H1 (cell line): ENCODE measurements around the gene GPRC5D. TPM values are rescaled to one million over a fixed set of nuclear protein-coding genes. Genes with fewer than 3 reads are reported as not detected.

ENCODE experiments used
- CTCF ChIA-PET: fragments of 300-600 bp; sonication (Branson Sonifier 250); formaldehyde crosslinking; loops from one replicate; lab custom pipeline; 2021; ENCODE audit not compliant: partially characterized antibody; lab: Charles Lee
- POLR2A ChIA-PET: fragments of 300-600 bp; sonication (Branson Sonifier 250); formaldehyde crosslinking; loops from one replicate; lab custom pipeline; 2021; ENCODE audit warnings: inconsistent platforms; ENCODE audit not compliant: partially characterized antibody; lab: Charles Lee
- DNase-seq, 2 experiments: peaks; one replicate each; pipeline versions ENCODE4 v3.0.0 to v3.0.0-alpha.2; 2010 to 2022; ENCODE audit warnings: low spot score in 2 of 2, low read depth in 1 of 2, mixed read lengths in 1 of 2
- FAIRE-seq: peaks from 2 replicates; lab custom pipeline; 2011; peaks lifted over from hg19 to GRCh38; lab: Jason Lieb, UNC
- H2AFZ ChIP-seq: 2 replicates; pipeline ENCODE4 v1.8.1; 2012; ENCODE audit warnings: low read length, inconsistent platforms
- H2AK5ac ChIP-seq: 2 replicates; pipeline ENCODE4 v1.6.1; 2013; ENCODE audit warnings: low read depth, low read length
- H2BK120ac ChIP-seq: replicated peaks from 2 replicates; pipeline ENCODE3; 2013; ENCODE audit warnings: low read depth, low read length, inconsistent platforms
- H2BK12ac ChIP-seq: 2 replicates; pipeline ENCODE4 v1.6.1; 2013; ENCODE audit warnings: low read depth, low read length
- H2BK15ac ChIP-seq: 2 replicates; pipeline ENCODE4 v1.6.1; 2013; ENCODE audit warnings: low read length
- H2BK20ac ChIP-seq: 2 replicates; pipeline ENCODE4 v1.6.1; 2013; ENCODE audit warnings: low read length
- H2BK5ac ChIP-seq: 2 replicates; pipeline ENCODE4 v1.6.1; 2013; ENCODE audit warnings: low read depth, low read length
- H3K14ac ChIP-seq: 2 replicates; pipeline ENCODE4 v1.6.1; 2013; ENCODE audit warnings: inconsistent platforms; ENCODE audit not compliant: insufficient read length
- H3K18ac ChIP-seq: 2 replicates; pipeline ENCODE4 v1.6.1; 2013; ENCODE audit warnings: low read length; ENCODE audit errors: extremely low read depth
- H3K23ac ChIP-seq: 2 replicates; pipeline ENCODE4 v1.6.1; 2013; ENCODE audit warnings: inconsistent platforms; ENCODE audit not compliant: insufficient read length
- H3K23me2 ChIP-seq: 2 replicates; pipeline ENCODE4 v1.6.1; 2013; ENCODE audit warnings: low read depth, low read length
- H3K27ac ChIP-seq: 2 replicates; pipeline ENCODE4 v1.6.1; 2011; ENCODE audit warnings: low read depth, low read length, inconsistent platforms
- H3K27me3 ChIP-seq, 4 experiments: replicated peaks in 1 of 4; 1 replicate in 1 of 4; 2 replicates in 3 of 4; pipeline versions ENCODE4 v1.6.1 to v1.8.1; 2011 to 2013; ENCODE audit warnings: low read length in 3 of 4, mild to moderate bottlenecking in 3 of 4, inconsistent platforms in 2 of 4, mixed read lengths in 2 of 4, moderate library complexity in 1 of 4; ENCODE audit not compliant: control insufficient read depth in 3 of 4, insufficient read depth in 3 of 4; ENCODE audit errors: extremely low read depth in 1 of 4
- H3K36me3 ChIP-seq, 4 experiments: 2 replicates each; pipeline versions ENCODE4 v1.6.1 to v1.8.1; 2011 to 2013; ENCODE audit warnings: mild to moderate bottlenecking in 4 of 4, low read length in 3 of 4, moderate library complexity in 2 of 4, control low read depth in 1 of 4, inconsistent platforms in 1 of 4; ENCODE audit not compliant: insufficient read depth in 4 of 4, control insufficient read depth in 2 of 4
- H3K4ac ChIP-seq: replicated peaks from 2 replicates; pipeline ENCODE3; 2013; ENCODE audit warnings: low read length, low read depth, mixed read lengths, inconsistent platforms; ENCODE audit not compliant: insufficient read length
- H3K4me1 ChIP-seq, 4 experiments: replicated peaks in 1 of 4; 1 replicate in 1 of 4; 2 replicates in 3 of 4; pipeline versions ENCODE4 v1.6.1 to v1.8.1; 2011 to 2013; ENCODE audit warnings: low read length in 3 of 4, inconsistent platforms in 2 of 4, mixed read lengths in 1 of 4; ENCODE audit not compliant: insufficient read depth in 4 of 4, control insufficient read depth in 3 of 4
- H3K4me2 ChIP-seq, 2 experiments: 2 replicates each; pipeline versions ENCODE4 v1.6.1 to v1.8.1; 2011 to 2013; ENCODE audit warnings: low read depth in 2 of 2, low read length in 2 of 2, control low read depth in 1 of 2, inconsistent platforms in 1 of 2, mild to moderate bottlenecking in 1 of 2; ENCODE audit not compliant: insufficient read depth in 1 of 2
- H3K4me3 ChIP-seq, 4 experiments: fragments of 200-600, 300-600 bp in 1 of 4; sonication (generic), shearing (Covaris generic), sonication (Bioruptor Twin) in 1 of 4; 2 replicates each; pipeline versions ENCODE4 v1.5.1 to v1.8.1; 2011 to 2016; ENCODE audit warnings: low read length in 4 of 4, low read depth in 3 of 4, control low read depth in 2 of 4, inconsistent platforms in 2 of 4, mild to moderate bottlenecking in 2 of 4, mixed read lengths in 1 of 4, moderate library complexity in 1 of 4; ENCODE audit not compliant: insufficient read depth in 2 of 4; ENCODE audit errors: extremely low read depth in 1 of 4
- H3K56ac ChIP-seq: replicated peaks from 2 replicates; pipeline ENCODE3; 2013; ENCODE audit warnings: low read depth, mild to moderate bottlenecking, mixed read lengths, low read length, inconsistent platforms; ENCODE audit not compliant: insufficient read length
- H3K79me1 ChIP-seq: 2 replicates; pipeline ENCODE4 v1.6.1; 2013; ENCODE audit warnings: low read depth, low read length, control low read depth
- H3K79me2 ChIP-seq, 2 experiments: 2 replicates each; pipeline versions ENCODE4 v1.6.1 to v1.8.1; 2012 to 2013; ENCODE audit warnings: low read length in 2 of 2, mild to moderate bottlenecking in 2 of 2, inconsistent platforms in 1 of 2; ENCODE audit not compliant: insufficient read depth in 2 of 2, control insufficient read depth in 1 of 2
- H3K9ac ChIP-seq, 4 experiments: replicated peaks in 1 of 4; 1 replicate in 1 of 4; 2 replicates in 3 of 4; pipeline versions ENCODE4 v1.6.1 to v1.8.1; 2011 to 2013; ENCODE audit warnings: low read depth in 3 of 4, low read length in 3 of 4, control low read depth in 2 of 4, mild to moderate bottlenecking in 2 of 4, moderate library complexity in 2 of 4, inconsistent platforms in 1 of 4; ENCODE audit errors: extremely low read depth in 1 of 4
- H3K9me3 ChIP-seq, 2 experiments: 2 replicates each; pipeline versions ENCODE4 v1.6.1 to v1.8.1; 2012 to 2013; ENCODE audit warnings: mild to moderate bottlenecking in 2 of 2, moderate library complexity in 2 of 2, control low read depth in 1 of 2, inconsistent platforms in 1 of 2, low read depth in 1 of 2, low read length in 1 of 2, mixed read lengths in 1 of 2; ENCODE audit not compliant: insufficient read depth in 2 of 2
- H4K20me1 ChIP-seq, 2 experiments: replicated peaks in 1 of 2; 2 replicates each; pipeline versions ENCODE3 to v1.8.1; 2011 to 2013; ENCODE audit warnings: inconsistent platforms in 2 of 2, low read length in 2 of 2, mild to moderate bottlenecking in 1 of 2; ENCODE audit not compliant: insufficient read depth in 2 of 2, control insufficient read depth in 1 of 2
- H4K5ac ChIP-seq: 2 replicates; pipeline ENCODE4 v1.6.1; 2013; ENCODE audit warnings: low read length, low read depth, mixed read lengths, inconsistent platforms; ENCODE audit not compliant: insufficient read length
- H4K8ac ChIP-seq: 2 replicates; pipeline ENCODE4 v1.8.0; 2013; ENCODE audit warnings: mild to moderate bottlenecking, moderate library complexity, low read length, inconsistent platforms; ENCODE audit not compliant: insufficient read depth; ENCODE audit errors: extremely low read depth
- H4K91ac ChIP-seq: replicated peaks from 2 replicates; pipeline ENCODE3; 2013; ENCODE audit warnings: low read length, mixed read lengths, inconsistent platforms; ENCODE audit not compliant: insufficient read length
- CREB1 ChIP-seq: IDR thresholded peaks from 2 replicates; pipeline ENCODE4 v1.6.1; 2012; ENCODE audit warnings: inconsistent platforms
- HDAC6 ChIP-seq: IDR thresholded peaks from one replicate; pipeline ENCODE4 v1.7.1; 2012; ENCODE audit warnings: low read depth, mild to moderate bottlenecking, inconsistent platforms, low read length, moderate library complexity
- KDM5A ChIP-seq: fragments of 200-600 bp; IDR thresholded peaks from 2 replicates; pipeline ENCODE4 v1.7.1; 2012; ENCODE audit warnings: mild to moderate bottlenecking, low read length, inconsistent platforms, mixed read lengths
- MAFK ChIP-seq: IDR thresholded peaks from 2 replicates; pipeline ENCODE4 v1.6.1; 2012; ENCODE audit warnings: low read depth, mild to moderate bottlenecking, improper control_type of control experiment, low read length
- RFX5 ChIP-seq: IDR thresholded peaks from 2 replicates; pipeline ENCODE4 v1.6.1; 2011; ENCODE audit warnings: low read depth, low read length, improper control_type of control experiment, borderline replicate concordance
- RXRA ChIP-seq: IDR thresholded peaks from 2 replicates; pipeline ENCODE4 v1.6.1; 2011; ENCODE audit warnings: low read depth, mild to moderate bottlenecking, low read length, moderate library complexity; ENCODE audit not compliant: insufficient read depth
- SIRT6 ChIP-seq: IDR thresholded peaks from one replicate; pipeline ENCODE4 v1.7.1; 2012; ENCODE audit warnings: low read length, inconsistent platforms
- SP2 ChIP-seq: IDR thresholded peaks from 2 replicates; pipeline ENCODE4 v1.6.1; 2012; ENCODE audit warnings: mild to moderate bottlenecking, low read length, inconsistent platforms
- SRF ChIP-seq: IDR thresholded peaks from 2 replicates; pipeline ENCODE4 v1.6.1; 2011; ENCODE audit warnings: mild to moderate bottlenecking, low read depth, low read length, moderate library complexity
- TBP ChIP-seq: IDR thresholded peaks from 2 replicates; pipeline ENCODE4 v1.6.1; 2011; ENCODE audit warnings: low read depth, low read length, improper control_type of control experiment
- WGBS, 2 experiments: shearing (Covaris generic) in 1 of 2; methylation state at CpG; one replicate each; pipeline versions ENCODE4 v1.1.6 to v1.1.7; 2013 to 2015; ENCODE audit warnings: low lambda C conversion rate in 2 of 2, mixed read lengths in 2 of 2, inconsistent platforms in 1 of 2, low coverage in 1 of 2, missing lambda C conversion rate in 1 of 2; ENCODE audit not compliant: insufficient replicate concordance in 2 of 2, insufficient coverage in 1 of 2, insufficient read length in 1 of 2; ENCODE audit errors: extremely low coverage in 1 of 2, missing lambda C conversion rate in 1 of 2; 5-methylcytosine and 5-hydroxymethylcytosine counted together
- polyA plus RNA-seq, 7 experiments: library from polyadenylated mRNA; depleted of rRNA in 3 of 7; stranded (reverse) in 5 of 7; unstranded in 2 of 7; fragments of >200 nt in 5 of 7; fragments of 200-250 nt in 2 of 7; gene quantifications; 1 replicate in 5 of 7; 2 replicates in 1 of 7; 4 replicates in 1 of 7; pipeline versions ENCODE4 v1.2.1 to v1.2.3, GENCODE V29; 2011 to 2013; ENCODE audit warnings: missing spikeins in 2 of 7, mixed read lengths in 2 of 7
- total RNA-seq: library from RNA; stranded (reverse); fragmentation: NEBNext Ultra II Directional; extraction: Animal tissue kit (Norgen Biotek cat#: 25700); gene quantifications from 2 replicates; pipeline ENCODE4 v1.2.1, GENCODE V29; 2021
- TF ChIP-seq, protein P1 (sequence below): IDR thresholded peaks from 2 replicates; pipeline ENCODE4 v1.6.1; 2012; ENCODE audit warnings: inconsistent platforms
- TF ChIP-seq, protein P2 (sequence below): IDR thresholded peaks from 2 replicates; pipeline ENCODE4 v1.6.1; 2012; ENCODE audit warnings: low read length, inconsistent platforms

Gene GPRC5D
- total and polyA plus RNA-seq, 2 of the 8 experiments (the other 6 are each of a cell fraction or from before 2014, with no cell fraction given) = 0.45 TPM; not detected in 1

DNA sequence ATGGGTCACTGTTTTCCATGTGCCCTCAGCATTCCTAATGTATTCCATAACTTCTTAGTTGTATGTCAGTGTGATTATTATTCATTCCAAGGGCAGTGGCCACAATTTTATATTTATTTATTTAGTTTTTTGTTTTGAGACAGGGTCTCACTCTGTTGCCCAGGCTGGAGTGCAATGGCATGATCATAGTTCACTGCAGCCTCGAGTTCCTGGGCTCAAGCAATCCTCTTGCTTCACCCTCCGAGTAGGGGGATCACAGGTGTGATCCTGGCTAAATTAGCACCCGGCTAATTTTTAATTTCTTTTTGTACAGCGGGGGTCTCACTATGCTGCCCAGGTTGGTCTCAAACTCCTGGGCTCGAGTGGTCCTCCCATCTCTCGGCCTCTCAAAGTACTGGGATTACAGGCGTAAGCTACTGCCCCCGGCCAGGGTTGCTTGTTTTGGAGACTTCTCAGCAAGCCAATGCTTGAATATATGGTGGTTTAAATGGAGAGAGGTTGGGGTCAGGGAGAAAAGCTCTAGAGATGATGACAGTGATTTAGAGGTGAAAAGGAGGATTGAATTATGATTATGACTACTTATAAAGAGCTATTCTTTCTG lies 53.0 kb downstream of the GPRC5D start:
- H4K5ac ChIP-seq = no peak overlapping the region
- no peak overlapping the region for H3K56ac ChIP-seq
- no peak overlapping the region for H4K91ac ChIP-seq
- no peaks in the 10 kb centered on the region for H3K23me2 ChIP-seq
- FAIRE-seq = no peak
- no peak overlapping the region for H3K9ac ChIP-seq
- H3K14ac ChIP-seq = no peak overlapping the region
- H2BK120ac ChIP-seq = no peak overlapping the region
- H2BK12ac ChIP-seq = no peak overlapping the region
- H3K4ac ChIP-seq = no peak overlapping the region
- H3K27me3 ChIP-seq = no peaks in the 10 kb centered on the region; a peak in 1 of 7 replicates
- no peak overlapping the region for H3K18ac ChIP-seq
- no peak overlapping the region for H2BK15ac ChIP-seq
- no peak overlapping the region for H2AFZ ChIP-seq
- no peaks in the 10 kb centered on the region; a peak in 1 of 8 replicates for H3K36me3 ChIP-seq
- no peaks in the 10 kb centered on the region for H4K20me1 ChIP-seq
- no peak overlapping the region for H2AK5ac ChIP-seq
- no peak for TF ChIP-seq HDAC6
- TF ChIP-seq MAFK = no peak
- no peak for TF ChIP-seq SP2
- no peak for TF ChIP-seq KDM5A
- TF ChIP-seq, protein P1, sequence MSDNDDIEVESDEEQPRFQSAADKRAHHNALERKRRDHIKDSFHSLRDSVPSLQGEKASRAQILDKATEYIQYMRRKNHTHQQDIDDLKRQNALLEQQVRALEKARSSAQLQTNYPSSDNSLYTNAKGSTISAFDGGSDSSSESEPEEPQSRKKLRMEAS = no peak
- no peak for TF ChIP-seq SIRT6
- no peak for TF ChIP-seq CREB1
- TF ChIP-seq, protein P2, sequence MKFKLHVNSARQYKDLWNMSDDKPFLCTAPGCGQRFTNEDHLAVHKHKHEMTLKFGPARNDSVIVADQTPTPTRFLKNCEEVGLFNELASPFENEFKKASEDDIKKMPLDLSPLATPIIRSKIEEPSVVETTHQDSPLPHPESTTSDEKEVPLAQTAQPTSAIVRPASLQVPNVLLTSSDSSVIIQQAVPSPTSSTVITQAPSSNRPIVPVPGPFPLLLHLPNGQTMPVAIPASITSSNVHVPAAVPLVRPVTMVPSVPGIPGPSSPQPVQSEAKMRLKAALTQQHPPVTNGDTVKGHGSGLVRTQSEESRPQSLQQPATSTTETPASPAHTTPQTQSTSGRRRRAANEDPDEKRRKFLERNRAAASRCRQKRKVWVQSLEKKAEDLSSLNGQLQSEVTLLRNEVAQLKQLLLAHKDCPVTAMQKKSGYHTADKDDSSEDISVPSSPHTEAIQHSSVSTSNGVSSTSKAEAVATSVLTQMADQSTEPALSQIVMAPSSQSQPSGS = no peak
- TF ChIP-seq SRF = no peak
- TF ChIP-seq RXRA = no peak
- no peak for TF ChIP-seq TBP
- no peak for TF ChIP-seq RFX5
- no peak overlapping the region for H3K4me3 ChIP-seq
- H3K79me2 ChIP-seq = no peaks in the 10 kb centered on the region
- no peak for DNase-seq
- no peaks in the 10 kb centered on the region for H3K4me1 ChIP-seq
- ChIA-PET CTCF (interaction anchor here (1.3 to 3.4 kb wide), 2 partner anchors 62 to 313 kb away, joined by 4 to 12 read pairs; no protein-coding TSS in a partner anchor), POLR2A (no interaction called here)
- no peaks in the 10 kb centered on the region; the same call in 1 of the 2 replicates for H3K79me1 ChIP-seq
- no peak overlapping the region for H3K23ac ChIP-seq
- H3K27ac ChIP-seq = no peak overlapping the region
- H2BK5ac ChIP-seq = no peak overlapping the region
- H4K8ac ChIP-seq = no peak overlapping the region; the same call in 1 of the 2 replicates
- no peak overlapping the region for H2BK20ac ChIP-seq
- 91% methylated on average over 8 of the region's 8 CpGs; no CpG with 5 or more reads in 1 of the 2 experiments for WGBS, 2 experiments
- no peaks in the 10 kb centered on the region for H3K9me3 ChIP-seq
- H3K4me2 ChIP-seq = no peak overlapping the region
